Bronchial epithelial cell (primary cell): ENCODE data around the gene EBI3. TPM values are rescaled to one million over a fixed set of nuclear protein-coding genes. Genes with fewer than 3 reads are reported as not detected.
"Not testable (repeated sequence)": the region's sequence is repeated elsewhere in the genome, so short reads cannot be mapped to it uniquely, and the experiment has no call there.

Experiments used
- DNase-seq: peaks from one replicate; pipeline ENCODE4 v3.0.0-alpha.2; 2010; ENCODE audit warnings: low read depth
- FAIRE-seq: peaks from 2 replicates; lab custom pipeline; 2011; peaks lifted over from hg19 to GRCh38; lab: Jason Lieb, UNC
- H3K27me3 ChIP-seq: 2 replicates; pipeline ENCODE4 v1.5.1; 2011; ENCODE audit warnings: low read length; ENCODE audit not compliant: control insufficient read depth, insufficient read depth
- H3K36me3 ChIP-seq: 2 replicates; pipeline ENCODE4 v1.5.1; 2011; ENCODE audit warnings: low read length; ENCODE audit not compliant: control insufficient read depth, insufficient read depth
- H3K4me3 ChIP-seq: 2 replicates; pipeline ENCODE4 v1.5.1; 2011; ENCODE audit warnings: mild to moderate bottlenecking, low read depth, low read length, control low read depth
- total RNA-seq: library from RNA; depleted of rRNA; stranded (reverse); fragments of >200 nt; gene quantifications from 2 replicates; pipeline ENCODE4 v1.2.1, GENCODE V29; 2014
- TF ChIP-seq, protein P1 (sequence below): IDR thresholded peaks from 2 replicates; pipeline ENCODE4 v1.5.1; 2011; ENCODE audit warnings: mild to moderate bottlenecking, moderate library complexity, low read length, control low read depth, inconsistent platforms; ENCODE audit not compliant: insufficient read depth, severe bottlenecking

Gene EBI3
- total RNA-seq, 1 donor from 2014 or later: not detected

DNA sequence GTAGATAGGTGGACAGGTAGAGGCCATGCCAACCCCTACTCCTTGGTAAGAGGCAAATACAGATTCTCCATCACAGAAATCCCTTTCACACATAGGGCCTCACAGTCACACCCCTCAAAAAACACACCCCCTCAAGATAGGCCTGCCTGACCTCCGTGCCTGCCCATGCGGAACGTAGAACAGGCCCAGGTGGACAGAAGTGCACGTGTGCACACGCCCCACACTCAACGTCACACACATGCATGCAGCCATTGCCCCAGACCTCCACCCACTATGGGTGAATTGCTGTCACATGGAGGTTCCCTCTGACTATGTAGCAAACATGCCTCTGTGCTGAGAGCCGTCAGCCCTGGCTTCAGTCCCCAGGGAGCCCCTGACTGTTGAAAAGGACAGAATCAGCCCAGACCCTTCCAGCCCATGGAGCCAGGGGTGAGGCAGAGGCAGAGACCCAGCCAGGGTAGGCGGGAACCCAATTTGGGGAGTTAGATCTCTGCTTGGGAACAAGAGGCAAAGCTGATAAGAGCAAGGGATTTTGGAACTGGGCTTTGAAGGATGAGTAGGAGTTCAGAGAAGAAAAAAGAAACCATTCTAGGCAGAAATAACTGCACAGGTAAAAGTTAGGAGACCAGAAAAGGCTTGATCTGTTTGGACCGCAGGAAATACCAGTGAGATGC, 43.8 kb upstream of the EBI3 start:
- no peak for DNase-seq
- TF ChIP-seq, protein P1, sequence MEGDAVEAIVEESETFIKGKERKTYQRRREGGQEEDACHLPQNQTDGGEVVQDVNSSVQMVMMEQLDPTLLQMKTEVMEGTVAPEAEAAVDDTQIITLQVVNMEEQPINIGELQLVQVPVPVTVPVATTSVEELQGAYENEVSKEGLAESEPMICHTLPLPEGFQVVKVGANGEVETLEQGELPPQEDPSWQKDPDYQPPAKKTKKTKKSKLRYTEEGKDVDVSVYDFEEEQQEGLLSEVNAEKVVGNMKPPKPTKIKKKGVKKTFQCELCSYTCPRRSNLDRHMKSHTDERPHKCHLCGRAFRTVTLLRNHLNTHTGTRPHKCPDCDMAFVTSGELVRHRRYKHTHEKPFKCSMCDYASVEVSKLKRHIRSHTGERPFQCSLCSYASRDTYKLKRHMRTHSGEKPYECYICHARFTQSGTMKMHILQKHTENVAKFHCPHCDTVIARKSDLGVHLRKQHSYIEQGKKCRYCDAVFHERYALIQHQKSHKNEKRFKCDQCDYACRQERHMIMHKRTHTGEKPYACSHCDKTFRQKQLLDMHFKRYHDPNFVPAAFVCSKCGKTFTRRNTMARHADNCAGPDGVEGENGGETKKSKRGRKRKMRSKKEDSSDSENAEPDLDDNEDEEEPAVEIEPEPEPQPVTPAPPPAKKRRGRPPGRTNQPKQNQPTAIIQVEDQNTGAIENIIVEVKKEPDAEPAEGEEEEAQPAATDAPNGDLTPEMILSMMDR: no peak

DNA sequence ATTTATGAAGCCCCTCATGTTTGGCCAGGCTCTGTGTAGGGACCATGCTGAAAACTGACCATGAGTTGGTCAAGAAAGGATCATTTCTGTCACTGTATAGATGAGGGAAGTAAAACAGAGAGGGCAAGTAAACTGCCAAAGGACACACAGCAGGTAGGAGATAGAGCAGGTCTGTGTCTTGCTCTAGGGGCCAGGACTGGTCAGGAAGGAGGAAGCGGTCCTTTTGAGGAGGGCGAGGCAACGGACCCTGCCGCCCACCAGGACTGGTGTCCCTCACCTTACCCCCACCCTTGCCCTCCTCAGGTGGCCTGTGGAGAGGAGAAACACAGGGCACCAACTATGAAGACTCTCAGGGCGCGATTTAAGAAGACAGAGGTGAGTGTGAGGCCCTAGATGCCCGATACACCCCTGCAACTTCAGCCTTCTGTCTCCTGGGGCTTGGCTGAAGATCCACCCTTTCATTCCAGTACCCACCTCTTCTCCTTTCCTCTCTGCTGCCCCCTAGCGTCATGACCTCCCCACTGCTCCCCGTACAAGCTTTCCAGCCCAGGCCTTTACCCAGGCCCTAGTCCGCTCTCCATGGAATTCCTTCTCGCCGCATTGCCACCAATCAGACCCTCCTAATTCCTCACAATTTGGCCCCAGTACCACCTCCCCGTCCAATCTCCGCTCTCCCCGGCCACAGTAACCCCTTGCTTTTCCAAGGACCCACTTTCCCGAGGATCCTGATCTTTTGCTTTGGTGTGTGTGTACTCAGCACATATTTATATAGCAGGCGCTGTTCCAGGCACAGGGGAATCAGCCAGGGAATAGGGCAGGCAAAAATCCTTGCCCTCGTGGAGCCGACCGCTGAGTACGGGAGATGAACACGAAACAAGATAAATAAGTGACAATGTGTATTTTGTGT, 43.0 kb upstream of the EBI3 start:
- Histone ChIP-seq H3K4me3 (no peak overlapping the region), H3K27me3 (no peaks in the 10 kb centered on the region), H3K36me3 (no peaks in the 10 kb centered on the region)
- FAIRE-seq (no peak), DNase-seq (peak; percentile 47)
- TF ChIP-seq, protein P1: peak; percentile 89

More for the DNA sequence above, 43.8 kb upstream of the EBI3 start:
- no peak overlapping the region for H3K4me3 ChIP-seq
- H3K27me3 ChIP-seq: no peaks in the 10 kb centered on the region
- H3K36me3 ChIP-seq: peaks cover 2% of the 10 kb centered on the region
- FAIRE-seq: no peak

DNA sequence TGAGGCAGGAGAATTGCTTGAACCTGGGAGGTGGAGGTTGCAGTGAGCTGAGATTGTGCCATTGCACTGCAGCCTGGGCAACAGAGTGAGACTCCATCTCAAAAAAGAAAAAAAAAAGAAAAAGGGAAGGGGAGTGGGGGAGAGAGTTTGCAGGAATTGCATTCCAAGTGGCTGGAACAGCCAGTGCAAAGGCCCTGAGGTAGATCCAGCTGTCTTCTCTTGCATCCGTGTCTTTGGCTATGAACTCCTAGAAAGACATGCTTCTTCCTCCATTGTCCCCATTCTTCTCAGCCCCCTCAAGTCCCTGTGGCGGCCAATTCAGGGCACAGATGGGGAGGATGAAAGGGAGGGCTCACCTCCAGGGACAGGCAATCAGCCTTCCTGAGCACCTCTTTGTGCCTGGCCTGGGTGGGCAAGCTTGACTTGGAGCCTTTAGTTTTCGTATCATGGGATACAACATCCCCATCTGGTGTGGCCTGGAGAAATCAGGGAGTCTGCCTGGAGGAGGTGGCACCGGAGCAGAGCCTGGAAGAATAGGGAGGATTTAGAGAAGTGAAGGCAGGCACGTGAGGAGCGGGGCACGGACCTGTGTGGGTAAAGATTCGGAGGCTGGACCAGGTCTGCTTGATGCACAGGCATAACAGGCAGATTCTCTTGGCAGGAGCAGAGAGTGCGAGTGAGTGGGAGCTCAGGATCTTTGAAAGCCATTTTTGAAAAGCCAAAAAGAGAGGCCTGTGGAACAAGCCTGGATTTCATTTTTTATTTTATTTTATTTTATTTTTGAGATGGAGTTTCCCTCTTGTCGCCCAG, 41.8 kb upstream of the EBI3 start:
- H3K36me3 ChIP-seq: no peaks in the 10 kb centered on the region
- DNase-seq (no peak), FAIRE-seq (no peak)
- H3K27me3 ChIP-seq: no peaks in the 10 kb centered on the region
- H3K4me3 ChIP-seq: no peak overlapping the region
- TF ChIP-seq, protein P1: no peak

DNA sequence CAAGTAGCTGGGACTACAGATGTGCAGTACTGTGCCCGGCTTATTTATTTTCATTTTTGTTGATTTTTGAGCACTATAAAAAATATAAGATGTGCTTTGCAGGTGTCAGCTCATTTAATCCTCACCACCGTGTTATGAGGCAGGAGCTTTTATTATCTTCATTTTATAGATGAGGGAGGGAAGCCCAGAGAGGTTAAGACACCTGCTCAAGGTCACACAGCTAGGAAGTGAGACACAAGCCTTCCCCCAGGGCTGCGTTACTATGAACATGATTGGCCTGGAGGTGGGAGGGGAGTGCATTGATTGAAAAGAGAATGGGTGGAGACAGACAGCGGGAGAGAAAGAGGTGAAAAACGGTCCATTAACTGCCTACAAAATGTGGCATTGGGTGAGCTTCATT, 39.7 kb upstream of the EBI3 start:
- no peak for DNase-seq
- FAIRE-seq: no peak
- H3K36me3 ChIP-seq: no peaks in the 10 kb centered on the region
- TF ChIP-seq, protein P1: no peak
- no peak overlapping the region for H3K4me3 ChIP-seq
- no peaks in the 10 kb centered on the region for H3K27me3 ChIP-seq

DNA sequence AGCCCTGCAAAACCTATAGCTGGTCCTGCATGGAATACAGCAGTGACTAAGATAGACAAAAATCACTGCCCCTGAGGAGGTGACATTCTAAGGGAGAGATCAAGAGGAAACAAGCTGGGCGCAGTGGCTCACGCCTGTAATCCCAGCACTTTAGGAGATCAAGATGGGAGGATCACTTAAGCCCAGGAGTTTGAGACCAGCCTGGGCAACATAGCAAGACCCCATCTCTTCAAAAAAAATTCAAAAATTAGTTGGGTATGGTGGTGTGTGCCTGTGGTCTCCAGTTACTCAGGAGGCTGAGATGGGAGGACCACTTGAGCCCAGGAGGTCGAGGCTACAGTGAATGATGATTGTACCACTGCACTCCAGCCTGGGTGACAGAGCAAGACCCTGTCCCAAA, 36.8 kb upstream of the EBI3 start:
- H3K4me3 ChIP-seq, H3K36me3 ChIP-seq, FAIRE-seq, DNase-seq, H3K27me3 ChIP-seq: not testable (repeated sequence)
